ENCODE data around the gene SLC16A5. TPM values are rescaled to one million over a fixed set of nuclear protein-coding genes. Genes with fewer than 3 reads are reported as not detected.
"Not testable (repeated sequence)": the region's sequence is repeated elsewhere in the genome, so short reads cannot be mapped to it uniquely, and the experiment has no call there.

Gene SLC16A5, protein sequence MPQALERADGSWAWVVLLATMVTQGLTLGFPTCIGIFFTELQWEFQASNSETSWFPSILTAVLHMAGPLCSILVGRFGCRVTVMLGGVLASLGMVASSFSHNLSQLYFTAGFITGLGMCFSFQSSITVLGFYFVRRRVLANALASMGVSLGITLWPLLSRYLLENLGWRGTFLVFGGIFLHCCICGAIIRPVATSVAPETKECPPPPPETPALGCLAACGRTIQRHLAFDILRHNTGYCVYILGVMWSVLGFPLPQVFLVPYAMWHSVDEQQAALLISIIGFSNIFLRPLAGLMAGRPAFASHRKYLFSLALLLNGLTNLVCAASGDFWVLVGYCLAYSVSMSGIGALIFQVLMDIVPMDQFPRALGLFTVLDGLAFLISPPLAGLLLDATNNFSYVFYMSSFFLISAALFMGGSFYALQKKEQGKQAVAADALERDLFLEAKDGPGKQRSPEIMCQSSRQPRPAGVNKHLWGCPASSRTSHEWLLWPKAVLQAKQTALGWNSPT
- 6.9 TPM for polyA plus RNA-seq (ENCODE audit: insufficient read length)

DNA sequence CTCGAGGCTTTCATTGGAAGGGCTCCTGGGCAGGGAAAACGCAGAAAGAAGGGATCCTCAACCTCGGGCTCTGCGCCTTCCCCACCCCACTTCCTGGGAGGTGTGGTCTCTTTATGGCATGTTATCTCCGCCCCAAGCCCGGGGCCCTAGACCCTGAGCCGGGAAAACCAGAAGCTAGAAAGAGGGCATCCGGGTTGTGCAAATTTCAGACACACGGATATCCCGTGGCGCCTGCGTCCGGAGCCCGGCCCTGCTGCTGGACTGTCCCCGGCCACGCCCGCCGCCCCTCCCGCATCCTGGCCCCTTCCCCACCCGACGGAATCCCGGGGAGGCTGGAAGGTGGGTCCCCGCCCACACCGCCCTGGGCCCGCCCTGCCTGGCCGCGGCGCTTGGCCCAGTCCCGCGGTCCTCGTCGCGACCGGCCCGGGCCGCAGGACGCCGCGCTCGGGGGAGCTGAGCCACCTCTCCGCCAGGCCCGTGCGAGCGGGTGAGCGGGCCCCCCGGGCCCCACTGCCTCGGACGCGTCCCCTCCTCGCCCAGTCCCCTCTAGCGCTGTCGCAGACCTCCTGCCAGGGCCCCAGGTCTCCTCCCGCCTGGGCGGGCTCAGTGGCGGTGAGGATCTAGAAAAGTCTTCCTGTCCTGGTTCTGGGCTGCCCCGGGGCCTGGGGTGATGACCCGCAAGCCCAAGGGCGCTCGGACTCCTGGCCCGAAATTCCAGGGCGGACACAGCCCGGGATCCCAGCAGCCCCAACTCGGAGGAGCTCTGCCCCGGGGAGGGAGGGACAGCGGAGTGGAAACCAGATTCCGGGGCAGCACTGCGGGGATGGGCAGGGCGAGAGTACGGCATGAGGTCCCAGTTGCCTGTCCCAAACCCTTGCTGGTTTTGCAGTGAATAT lies at the start of gene SLC16A5:
Gene SLC16A5 (plus strand): TSS at position 397 of the 896 bp plus-strand sequence. CDS start 5,683 bp downstream, outside the sequence.
- peak; percentile 26 for DNase-seq (ENCODE audit: low read depth)

GRCh38 chr17:75039238-75039637 lies 48.5 kb upstream of the SLC16A5 start:
- no peak for DNase-seq (ENCODE audit: low read depth)

DNA sequence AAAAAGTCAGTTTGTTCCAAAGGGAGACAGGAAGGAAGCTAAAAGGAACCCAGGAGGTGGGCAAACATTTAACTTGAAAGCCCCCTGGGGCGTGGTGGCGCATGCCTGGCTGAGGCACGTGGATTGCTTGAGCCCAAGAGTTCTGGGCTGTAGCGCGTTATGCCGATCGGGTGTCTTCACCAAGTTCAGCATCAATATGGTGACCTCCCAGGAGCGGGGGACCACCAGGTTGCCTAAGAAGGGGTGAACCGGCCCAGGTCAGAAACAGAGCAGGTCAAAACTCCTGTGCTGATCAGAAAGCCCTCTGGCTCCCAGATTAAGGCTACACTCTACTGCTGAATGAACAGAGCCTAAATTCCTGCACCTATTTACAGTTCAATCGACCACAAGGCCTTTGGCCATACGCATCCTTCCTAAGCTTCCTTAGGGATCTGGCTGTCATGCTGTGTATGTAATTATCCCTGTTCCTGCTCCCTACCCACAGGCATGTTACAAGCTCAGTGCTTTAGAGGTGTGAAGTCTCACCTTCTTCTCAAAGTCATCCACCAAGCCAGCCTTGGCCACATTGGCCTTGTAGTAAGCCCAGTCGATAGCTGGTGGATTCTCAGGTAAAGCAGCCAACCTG lies 46.0 kb upstream of the SLC16A5 start:
- DNase-seq (ENCODE audit: low read depth): no peak

GRCh38 chr17:75043789-75044188 lies 44.0 kb upstream of the SLC16A5 start:
- not testable (repeated sequence) for DNase-seq (ENCODE audit: low read depth)

DNA sequence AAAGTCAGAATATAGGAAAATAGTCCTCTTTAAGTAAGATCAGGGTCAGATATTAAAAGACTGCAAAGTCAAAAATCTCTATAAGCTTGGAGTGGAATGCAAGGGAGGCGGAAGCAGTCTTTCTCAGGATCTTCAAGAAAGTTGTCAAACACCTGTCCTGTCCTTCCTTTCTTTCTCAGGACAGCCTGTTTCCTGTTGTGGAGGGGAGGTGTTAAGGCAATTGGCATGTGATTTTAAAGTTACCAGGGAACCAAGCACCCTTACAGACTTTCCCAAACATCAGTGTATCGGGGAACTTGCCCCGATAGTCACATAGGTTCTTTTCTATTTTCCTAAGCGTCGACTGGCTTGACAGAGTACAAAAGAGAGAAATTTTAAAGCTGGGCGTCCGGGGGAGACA lies 43.0 kb upstream of the SLC16A5 start:
- no peak for DNase-seq (ENCODE audit: low read depth)

DNA sequence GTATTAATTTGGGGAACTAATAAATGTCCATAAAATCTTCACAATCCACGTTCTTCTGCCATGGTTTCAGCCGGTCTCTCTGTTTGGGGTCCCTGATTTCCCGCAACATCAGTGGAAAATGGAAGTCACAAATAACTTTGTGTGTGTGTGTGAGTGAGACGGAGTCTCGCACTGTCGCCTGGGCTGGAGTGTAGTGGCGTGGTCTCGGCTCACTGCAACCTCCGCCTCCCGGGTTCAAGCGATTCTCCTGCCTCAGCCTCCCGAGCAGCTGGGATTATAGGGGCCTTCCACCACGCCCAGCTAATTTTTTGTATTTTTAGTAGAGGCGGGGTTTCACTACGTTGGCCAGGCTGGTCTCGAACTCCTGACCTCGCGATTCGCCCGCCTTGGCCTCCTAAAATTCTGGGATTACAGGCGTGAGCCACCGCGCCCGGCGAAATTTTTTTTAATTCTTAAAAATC lies 41.8 kb upstream of the SLC16A5 start:
- not testable (repeated sequence) for DNase-seq (ENCODE audit: low read depth)

DNA sequence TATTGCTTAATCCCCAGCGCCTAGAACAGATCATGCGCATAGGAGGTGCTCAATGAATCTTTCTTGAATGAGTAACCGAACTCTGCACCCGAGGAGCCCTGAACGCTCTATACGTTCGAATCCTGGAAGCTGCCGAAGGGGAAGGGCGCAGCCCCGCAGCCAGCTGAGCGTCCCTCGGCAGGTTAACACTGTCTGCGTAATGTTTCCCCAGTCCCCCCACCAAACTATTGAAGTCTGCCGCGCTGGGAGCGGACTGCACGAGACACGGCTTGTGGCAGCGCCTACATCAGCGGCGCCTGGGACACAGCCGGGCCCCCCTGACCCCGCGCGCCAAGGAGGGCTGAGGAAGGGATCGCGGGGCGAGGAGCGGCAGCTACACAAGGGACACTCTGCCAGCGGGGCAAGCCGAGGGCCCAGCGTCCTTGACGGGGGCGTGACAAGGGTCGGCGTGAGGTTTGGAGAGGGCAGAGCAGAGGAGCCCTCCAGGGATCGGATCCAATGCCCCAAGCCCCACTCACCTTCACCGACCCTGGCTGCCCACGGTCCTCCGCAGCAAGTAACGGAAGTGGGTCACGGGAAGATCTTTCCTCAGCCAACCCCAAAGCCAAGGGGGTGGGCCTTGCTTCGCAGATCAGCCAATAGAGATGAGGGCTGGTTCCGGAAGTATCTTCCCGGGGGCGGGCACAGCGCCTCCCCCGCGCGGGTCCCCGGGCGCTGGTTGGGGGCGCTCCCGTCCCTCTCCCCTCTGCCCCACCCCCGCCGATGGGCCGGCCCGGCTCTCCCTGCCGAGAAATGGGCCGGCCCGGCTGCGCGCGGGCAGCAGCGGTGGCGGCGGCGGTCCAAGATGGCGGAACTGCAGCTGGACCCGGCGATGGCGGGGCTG lies 41.1 kb upstream of the SLC16A5 start, which contains the start of the genes ATP5PD and KCTD2:
Gene ATP5PD (minus strand): TSS at position 563 of the 883 bp plus-strand sequence. CDS start 4,319 bp downstream, outside the sequence.
Gene KCTD2 (plus strand): TSS at position 819 of the 883 bp plus-strand sequence. CDS start 26 bp downstream, at position 845.
- peak; percentile 93 for DNase-seq (ENCODE audit: low read depth)

GRCh38 chr17:75047398-75048098 lies 40.2 kb upstream of the SLC16A5 start:
- no peak for DNase-seq (ENCODE audit: low read depth)

DNA sequence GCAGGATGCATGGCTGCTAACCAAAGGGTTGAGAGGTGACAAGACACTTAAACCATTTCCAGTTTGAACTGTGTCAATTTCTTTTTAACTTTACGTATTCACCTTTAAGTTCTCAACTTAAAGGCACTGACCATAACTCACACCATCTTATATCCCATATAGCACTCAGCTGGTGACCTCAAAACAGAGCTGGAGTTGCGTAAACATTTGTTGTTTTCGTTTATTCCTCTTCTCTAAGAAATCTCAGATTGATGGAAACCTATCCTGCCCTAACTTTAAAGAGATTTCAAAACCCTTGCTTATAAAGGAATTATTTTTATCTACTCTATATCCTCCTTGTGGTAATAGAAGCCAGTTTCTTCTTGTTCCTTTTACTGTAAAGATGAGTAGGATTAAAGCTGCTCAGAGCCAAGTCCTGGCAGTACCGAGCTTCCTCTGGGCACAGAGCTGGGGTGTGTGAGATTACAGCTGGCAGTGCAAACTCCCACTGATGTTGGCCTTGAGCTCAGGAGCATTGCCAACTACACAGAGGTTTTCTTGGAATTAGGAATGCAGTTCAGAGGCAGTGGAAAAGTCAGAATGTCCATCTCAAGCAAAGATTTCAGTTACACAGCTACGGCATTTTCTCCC lies 39.4 kb upstream of the SLC16A5 start:
- DNase-seq (ENCODE audit: low read depth): no peak

DNA sequence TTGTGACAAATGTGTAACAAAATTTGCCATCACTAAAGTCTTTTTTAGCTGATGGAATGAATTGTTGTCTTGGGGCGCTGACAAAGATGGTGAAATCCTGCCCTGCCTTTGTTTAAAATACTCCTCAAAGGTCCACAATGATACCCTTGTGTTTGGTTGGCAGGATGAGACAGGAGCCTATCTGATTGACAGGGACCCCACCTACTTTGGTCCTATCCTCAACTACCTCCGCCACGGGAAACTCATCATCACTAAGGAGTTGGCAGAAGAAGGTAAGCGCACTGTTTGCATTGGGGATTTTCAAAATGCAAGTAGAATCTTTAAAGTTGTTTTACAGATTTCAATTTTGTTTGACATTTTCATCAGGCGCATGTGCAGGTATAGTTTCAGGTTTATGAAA lies 38.7 kb upstream of the SLC16A5 start:
- DNase-seq (ENCODE audit: low read depth): no peak

DNA sequence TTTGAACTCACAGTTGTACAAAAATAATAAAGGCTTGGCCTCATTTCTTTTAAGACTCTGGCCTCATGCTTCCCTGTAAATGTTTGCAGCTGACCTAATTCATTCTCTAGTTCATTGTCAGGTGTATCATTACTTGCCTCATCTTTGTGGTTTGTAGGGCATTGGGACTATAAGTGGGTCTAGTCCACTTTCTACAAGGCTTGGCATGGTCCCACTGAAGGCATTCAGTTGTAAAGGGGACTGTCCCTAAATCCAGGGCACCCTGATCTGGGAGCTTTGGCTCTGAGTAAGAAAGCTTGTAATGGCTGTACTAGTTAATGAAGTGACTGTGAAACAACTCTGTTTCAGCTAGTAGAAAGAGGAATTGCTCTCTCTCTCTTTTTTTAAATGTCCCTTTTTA lies 38.0 kb upstream of the SLC16A5 start:
- DNase-seq (ENCODE audit: low read depth): no peak

GRCh38 chr17:75051941-75052340 lies 35.8 kb upstream of the SLC16A5 start:
- no peak for DNase-seq (ENCODE audit: low read depth)

- peak; percentile 64 for DNase-seq (ENCODE audit: low read depth)
Measured at GRCh38 chr17:75059369-75060345, 28.1 kb upstream of the SLC16A5 start.

GRCh38 chr17:75060434-75061054 lies 27.2 kb upstream of the SLC16A5 start:
- DNase-seq (ENCODE audit: low read depth): no peak

DNA sequence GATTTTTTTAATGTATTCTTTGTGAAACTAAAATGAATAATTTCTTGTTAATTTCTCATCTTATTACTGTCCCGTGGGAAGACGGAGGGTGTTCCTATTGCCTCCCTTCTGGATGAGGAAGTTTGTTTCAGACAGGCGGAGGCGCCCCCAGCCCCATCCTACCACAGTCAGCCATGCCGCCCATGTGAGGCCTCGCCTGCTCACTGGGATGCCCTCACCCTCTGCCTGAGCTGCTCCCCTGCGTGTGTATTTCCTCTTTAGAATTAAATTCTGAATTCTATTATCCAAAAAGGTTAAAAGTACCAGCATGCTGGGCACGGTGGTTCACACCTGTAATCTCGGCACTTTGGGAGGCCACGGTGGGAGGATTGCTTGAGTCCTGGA lies 26.7 kb upstream of the SLC16A5 start:
- no peak for DNase-seq (ENCODE audit: low read depth)

- no peak for DNase-seq (ENCODE audit: low read depth)
Measured at GRCh38 chr17:75061618-75062017, 26.1 kb upstream of the SLC16A5 start.

- no peak for DNase-seq (ENCODE audit: low read depth)
Measured at GRCh38 chr17:75063201-75063600, 24.6 kb upstream of the SLC16A5 start.

- no peak for DNase-seq (ENCODE audit: low read depth)
Measured at GRCh38 chr17:75063626-75064025, 24.1 kb upstream of the SLC16A5 start.
